Fibroblast of skin of back (primary cell): ENCODE data around the gene SP6.
A peak's percentile ranks its signal among the peaks of the same experiment; 100 is the strongest.

Experiments
- DNase-seq: peaks from one replicate; pipeline ENCODE4 v3.0.0-alpha.2; 2013

SP6 gene

GRCh38 chr17:47810200-47810821 is 40.7 kb downstream of the SP6 start:
- peak; percentile 86 for DNase-seq

GRCh38 chr17:47808830-47809480 is 42.0 kb downstream of the SP6 start:
- DNase-seq: no peak

GRCh38 chr17:47808036-47808829 is 42.7 kb downstream of the SP6 start:
- no peak for DNase-seq

GRCh38 chr17:47807421-47807820 is 43.5 kb downstream of the SP6 start:
- DNase-seq: no peak

- DNase-seq: no peak
Observed at GRCh38 chr17:47806913-47807255, 44.1 kb downstream of the SP6 start.

GRCh38 chr17:47806026-47806912 is 44.7 kb downstream of the SP6 start:
- no peak for DNase-seq

- no peak for DNase-seq
Observed at GRCh38 chr17:47804461-47804860, 46.5 kb downstream of the SP6 start.

GRCh38 chr17:47803751-47804150 is 47.2 kb downstream of the SP6 start:
- DNase-seq: no peak

- no peak for DNase-seq
Observed at GRCh38 chr17:47803201-47803600, 47.8 kb downstream of the SP6 start.

- DNase-seq: peak; percentile 27
Observed at GRCh38 chr17:47802341-47803022, 48.5 kb downstream of the SP6 start.

GRCh38 chr17:47801906-47802305 is 49.1 kb downstream of the SP6 start:
- no peak for DNase-seq

- no peak for DNase-seq
Observed at GRCh38 chr17:47801176-47801765, 49.7 kb downstream of the SP6 start.

GRCh38 chr17:47800686-47801085 is 50.3 kb downstream of the SP6 start:
- no peak for DNase-seq

GRCh38 chr17:47797797-47798196 is 53.2 kb downstream of the SP6 start:
- DNase-seq: peak; percentile 8
